K562 (cell line): ENCODE data around the gene CNKSR1.

Experiments used
- HNRNPH1 ChIP-seq: fragments of 200-400 bp; formaldehyde crosslinking; optimal IDR thresholded peaks from 2 replicates; pipeline ENCODE3; 2017; ENCODE audit warnings: low read depth, mild to moderate bottlenecking, low read length, moderate library complexity
- POLR2A ChIP-seq: fragments of 450-650 bp; conservative IDR thresholded peaks from 2 replicates; pipeline ENCODE4 v1.6.1; 2016
- POLR2AphosphoS5 ChIP-seq: IDR thresholded peaks from 2 replicates; pipeline ENCODE4 v1.6.1; 2011; ENCODE audit warnings: mild to moderate bottlenecking, low read depth, low read length, moderate library complexity; ENCODE audit not compliant: control insufficient read depth, insufficient read depth
- RFX5 ChIP-seq: IDR thresholded peaks from 2 replicates; pipeline ENCODE4 v1.6.1; 2011; ENCODE audit warnings: low read depth, mild to moderate bottlenecking, improper control_type of control experiment, low read length
- ZC3H8 ChIP-seq: fragments of 450-650 bp; IDR thresholded peaks from 2 replicates; pipeline ENCODE4 v1.6.1; 2017
- TF ChIP-seq, protein P1 (sequence below): sonication (generic); formaldehyde crosslinking; IDR thresholded peaks from 2 replicates; pipeline ENCODE4 v1.5.0; 2020; ENCODE audit warnings: missing genetic modification reagents
- TF ChIP-seq, protein P2 (sequence below), 3 experiments: IDR thresholded peaks in 2 of 3; conservative IDR thresholded peaks in 1 of 3; 2 replicates each; pipeline ENCODE4 v1.5.1; 2011 to 2012; ENCODE audit warnings: low read length in 3 of 3, mild to moderate bottlenecking in 3 of 3, control low read depth in 2 of 3, improper control_type of control experiment in 1 of 3, inconsistent platforms in 1 of 3, low read depth in 1 of 3, mixed read lengths in 1 of 3, moderate library complexity in 1 of 3; ENCODE audit not compliant: insufficient read depth in 2 of 3
- TF ChIP-seq, protein P3 (sequence below), 2 experiments: fragments of 450-650 bp; formaldehyde crosslinking in 1 of 2; IDR thresholded peaks; 2 replicates each; pipeline versions ENCODE4 v1.4.0 to v1.6.1; 2014 to 2020; ENCODE audit warnings: mild to moderate bottlenecking in 2 of 2, borderline replicate concordance in 1 of 2, low read depth in 1 of 2

DNA sequence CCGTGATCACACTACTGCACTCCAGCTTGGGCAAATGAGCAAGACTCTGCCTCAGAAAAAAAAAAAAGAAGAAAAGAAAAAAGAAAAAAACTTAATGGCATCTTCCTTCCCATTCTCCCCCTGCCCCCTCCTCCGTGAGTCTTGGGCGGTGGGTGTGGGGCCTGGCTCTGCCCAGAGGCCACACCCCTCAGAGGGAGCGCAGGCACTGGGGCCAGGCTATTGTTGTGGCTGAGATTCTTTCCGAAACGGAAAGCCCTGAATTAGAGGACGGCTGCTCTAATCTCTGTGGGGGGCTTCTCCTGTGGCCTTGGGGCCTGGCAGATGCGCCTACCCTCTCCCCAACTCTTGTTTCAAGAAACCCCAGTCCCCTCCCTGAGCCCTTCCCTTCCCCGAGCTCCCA lies 22.5 kb upstream of the CNKSR1 start:
- TF ChIP-seq, protein P1, sequence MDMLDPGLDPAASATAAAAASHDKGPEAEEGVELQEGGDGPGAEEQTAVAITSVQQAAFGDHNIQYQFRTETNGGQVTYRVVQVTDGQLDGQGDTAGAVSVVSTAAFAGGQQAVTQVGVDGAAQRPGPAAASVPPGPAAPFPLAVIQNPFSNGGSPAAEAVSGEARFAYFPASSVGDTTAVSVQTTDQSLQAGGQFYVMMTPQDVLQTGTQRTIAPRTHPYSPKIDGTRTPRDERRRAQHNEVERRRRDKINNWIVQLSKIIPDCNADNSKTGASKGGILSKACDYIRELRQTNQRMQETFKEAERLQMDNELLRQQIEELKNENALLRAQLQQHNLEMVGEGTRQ (CRISPR knock-in tag): no peak
- TF ChIP-seq POLR2AphosphoS5: no peak
- TF ChIP-seq POLR2A: no peak
- no peak for TF ChIP-seq ZC3H8
- TF ChIP-seq, protein P2, sequence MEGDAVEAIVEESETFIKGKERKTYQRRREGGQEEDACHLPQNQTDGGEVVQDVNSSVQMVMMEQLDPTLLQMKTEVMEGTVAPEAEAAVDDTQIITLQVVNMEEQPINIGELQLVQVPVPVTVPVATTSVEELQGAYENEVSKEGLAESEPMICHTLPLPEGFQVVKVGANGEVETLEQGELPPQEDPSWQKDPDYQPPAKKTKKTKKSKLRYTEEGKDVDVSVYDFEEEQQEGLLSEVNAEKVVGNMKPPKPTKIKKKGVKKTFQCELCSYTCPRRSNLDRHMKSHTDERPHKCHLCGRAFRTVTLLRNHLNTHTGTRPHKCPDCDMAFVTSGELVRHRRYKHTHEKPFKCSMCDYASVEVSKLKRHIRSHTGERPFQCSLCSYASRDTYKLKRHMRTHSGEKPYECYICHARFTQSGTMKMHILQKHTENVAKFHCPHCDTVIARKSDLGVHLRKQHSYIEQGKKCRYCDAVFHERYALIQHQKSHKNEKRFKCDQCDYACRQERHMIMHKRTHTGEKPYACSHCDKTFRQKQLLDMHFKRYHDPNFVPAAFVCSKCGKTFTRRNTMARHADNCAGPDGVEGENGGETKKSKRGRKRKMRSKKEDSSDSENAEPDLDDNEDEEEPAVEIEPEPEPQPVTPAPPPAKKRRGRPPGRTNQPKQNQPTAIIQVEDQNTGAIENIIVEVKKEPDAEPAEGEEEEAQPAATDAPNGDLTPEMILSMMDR (IDR thresholded peaks at IDR 0.05 in 2 of 3, conservative IDR thresholded peaks at IDR 0.05 in 1 of 3; ENCODE audit: insufficient read depth in 2 of 3, low read depth in 1 of 3, low read length in 3 of 3): no peak
- TF ChIP-seq, protein P3, sequence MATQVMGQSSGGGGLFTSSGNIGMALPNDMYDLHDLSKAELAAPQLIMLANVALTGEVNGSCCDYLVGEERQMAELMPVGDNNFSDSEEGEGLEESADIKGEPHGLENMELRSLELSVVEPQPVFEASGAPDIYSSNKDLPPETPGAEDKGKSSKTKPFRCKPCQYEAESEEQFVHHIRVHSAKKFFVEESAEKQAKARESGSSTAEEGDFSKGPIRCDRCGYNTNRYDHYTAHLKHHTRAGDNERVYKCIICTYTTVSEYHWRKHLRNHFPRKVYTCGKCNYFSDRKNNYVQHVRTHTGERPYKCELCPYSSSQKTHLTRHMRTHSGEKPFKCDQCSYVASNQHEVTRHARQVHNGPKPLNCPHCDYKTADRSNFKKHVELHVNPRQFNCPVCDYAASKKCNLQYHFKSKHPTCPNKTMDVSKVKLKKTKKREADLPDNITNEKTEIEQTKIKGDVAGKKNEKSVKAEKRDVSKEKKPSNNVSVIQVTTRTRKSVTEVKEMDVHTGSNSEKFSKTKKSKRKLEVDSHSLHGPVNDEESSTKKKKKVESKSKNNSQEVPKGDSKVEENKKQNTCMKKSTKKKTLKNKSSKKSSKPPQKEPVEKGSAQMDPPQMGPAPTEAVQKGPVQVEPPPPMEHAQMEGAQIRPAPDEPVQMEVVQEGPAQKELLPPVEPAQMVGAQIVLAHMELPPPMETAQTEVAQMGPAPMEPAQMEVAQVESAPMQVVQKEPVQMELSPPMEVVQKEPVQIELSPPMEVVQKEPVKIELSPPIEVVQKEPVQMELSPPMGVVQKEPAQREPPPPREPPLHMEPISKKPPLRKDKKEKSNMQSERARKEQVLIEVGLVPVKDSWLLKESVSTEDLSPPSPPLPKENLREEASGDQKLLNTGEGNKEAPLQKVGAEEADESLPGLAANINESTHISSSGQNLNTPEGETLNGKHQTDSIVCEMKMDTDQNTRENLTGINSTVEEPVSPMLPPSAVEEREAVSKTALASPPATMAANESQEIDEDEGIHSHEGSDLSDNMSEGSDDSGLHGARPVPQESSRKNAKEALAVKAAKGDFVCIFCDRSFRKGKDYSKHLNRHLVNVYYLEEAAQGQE (IDR thresholded peaks at IDR 0.05; ENCODE audit: borderline replicate concordance): no peak
- TF ChIP-seq, protein P3 (CRISPR knock-in tag; IDR thresholded peaks at IDR 0.05; ENCODE audit: low read depth): no peak
- TF ChIP-seq RFX5: no peak
- TF ChIP-seq HNRNPH1: no peak
